ENCODE measurements around the gene SGSH.

The SGSH gene

DNA sequence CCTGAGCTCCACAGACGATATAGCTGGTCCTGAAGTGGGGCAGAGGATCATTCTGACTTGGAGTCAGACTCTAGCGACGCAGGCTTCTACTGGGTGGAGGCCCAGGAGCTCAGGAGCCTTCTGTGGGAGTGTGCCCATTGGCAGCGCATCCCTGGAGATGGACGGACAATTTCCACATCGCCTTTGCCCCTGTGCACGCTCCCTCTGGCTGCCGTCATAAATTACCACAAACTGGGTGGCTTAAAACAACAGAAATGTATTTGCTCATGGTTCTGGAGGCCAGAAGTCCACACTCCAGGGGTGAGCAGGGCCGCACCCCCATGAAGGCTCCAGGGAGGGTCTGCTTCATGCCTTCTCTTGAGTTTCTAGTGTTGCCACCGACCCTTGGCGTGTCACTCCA lies 43.4 kb downstream of the SGSH start:
- no peaks in the 10 kb centered on the region for H3K36me3 ChIP-seq (ENCODE audit: control insufficient read depth in 1 of 2, insufficient read depth in 2 of 2, low read length in 2 of 2)
- H3K27ac ChIP-seq (ENCODE audit: low read length), result no peak overlapping the region
- no peak overlapping the region for H3K4me3 ChIP-seq (ENCODE audit: low read depth in 1 of 2, low read length in 2 of 2)
- no peaks in the 10 kb centered on the region for H3K9me3 ChIP-seq (ENCODE audit: control insufficient read depth in 1 of 2, low read length in 2 of 2)
- H3K4me1 ChIP-seq (ENCODE audit: control insufficient read depth in 1 of 2, insufficient read depth in 2 of 2, low read length in 2 of 2), result no peaks in the 10 kb centered on the region
- H3K27me3 ChIP-seq (ENCODE audit: low read depth, low read length), result no peaks in the 10 kb centered on the region

GRCh38 chr17:80173916-80174315 lies 46.2 kb downstream of the SGSH start:
- H3K4me3 ChIP-seq (ENCODE audit: low read depth in 1 of 2, low read length in 2 of 2), result no peak overlapping the region
- no peaks in the 10 kb centered on the region for H3K4me1 ChIP-seq (ENCODE audit: control insufficient read depth in 1 of 2, insufficient read depth in 2 of 2, low read length in 2 of 2)
- no peak overlapping the region for H3K27ac ChIP-seq (ENCODE audit: low read length)
- no peaks in the 10 kb centered on the region for H3K27me3 ChIP-seq (ENCODE audit: low read depth, low read length)
- no peaks in the 10 kb centered on the region for H3K9me3 ChIP-seq (ENCODE audit: control insufficient read depth in 1 of 2, low read length in 2 of 2)
- H3K36me3 ChIP-seq (ENCODE audit: control insufficient read depth in 1 of 2, insufficient read depth in 2 of 2, low read length in 2 of 2), result no peaks in the 10 kb centered on the region

- no peak overlapping the region for H3K4me3 ChIP-seq (ENCODE audit: low read depth in 1 of 2, low read length in 2 of 2)
- no peaks in the 10 kb centered on the region for H3K4me1 ChIP-seq (ENCODE audit: control insufficient read depth in 1 of 2, insufficient read depth in 2 of 2, low read length in 2 of 2)
- H3K27ac ChIP-seq (ENCODE audit: low read length), result no peak overlapping the region
- no peaks in the 10 kb centered on the region for H3K9me3 ChIP-seq (ENCODE audit: control insufficient read depth in 1 of 2, low read length in 2 of 2)
- no peaks in the 10 kb centered on the region for H3K27me3 ChIP-seq (ENCODE audit: low read depth, low read length)
- H3K36me3 ChIP-seq (ENCODE audit: control insufficient read depth in 1 of 2, insufficient read depth in 2 of 2, low read length in 2 of 2), result no peaks in the 10 kb centered on the region
Measured at GRCh38 chr17:80173126-80173525, 47.0 kb downstream of the SGSH start.

GRCh38 chr17:80171681-80172080 lies 48.5 kb downstream of the SGSH start:
- H3K4me1 ChIP-seq (ENCODE audit: control insufficient read depth in 1 of 2, insufficient read depth in 2 of 2, low read length in 2 of 2), result no peaks in the 10 kb centered on the region
- H3K27me3 ChIP-seq (ENCODE audit: low read depth, low read length), result no peaks in the 10 kb centered on the region
- no peaks in the 10 kb centered on the region for H3K36me3 ChIP-seq (ENCODE audit: control insufficient read depth in 1 of 2, insufficient read depth in 2 of 2, low read length in 2 of 2)
- H3K27ac ChIP-seq (ENCODE audit: low read length), result no peak overlapping the region
- H3K4me3 ChIP-seq (ENCODE audit: low read depth in 1 of 2, low read length in 2 of 2), result no peak overlapping the region
- no peaks in the 10 kb centered on the region for H3K9me3 ChIP-seq (ENCODE audit: control insufficient read depth in 1 of 2, low read length in 2 of 2)

DNA sequence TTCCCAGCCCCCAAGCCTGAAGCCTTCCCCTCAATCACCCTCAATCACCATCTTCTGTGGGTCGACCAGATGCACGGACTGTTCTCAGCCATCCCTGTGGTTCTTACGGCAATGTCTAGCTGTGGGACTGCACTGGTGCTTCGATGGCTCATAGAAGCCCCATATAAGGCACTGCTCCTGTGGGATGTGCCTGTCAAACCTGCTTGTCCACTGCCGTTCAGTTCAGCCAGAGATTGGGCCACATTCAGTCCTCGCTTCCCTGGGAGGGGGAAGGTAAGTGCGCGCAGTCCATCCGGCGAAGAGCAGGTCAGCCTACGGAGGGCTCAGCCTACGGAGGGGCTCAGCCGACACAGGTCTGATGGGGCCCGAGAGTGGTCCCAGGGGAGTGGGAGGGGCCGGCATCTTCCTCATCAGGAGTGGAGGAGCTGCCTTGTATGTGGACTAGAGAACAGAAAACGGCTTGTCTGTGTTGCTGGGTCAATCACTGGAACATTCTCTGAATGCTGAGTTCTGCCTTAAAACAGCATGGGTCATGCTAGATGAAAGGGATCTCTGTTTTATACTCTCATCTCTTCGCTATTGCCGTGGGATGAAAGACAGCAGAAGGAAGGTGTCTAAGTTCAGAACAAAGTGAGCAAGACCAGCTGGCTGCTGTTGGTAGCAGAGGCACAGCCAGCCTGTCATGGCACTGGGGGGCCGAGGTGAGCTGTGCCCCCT lies 50.2 kb downstream of the SGSH start, which contains the start of gene CARD14:
TSS of gene CARD14 (plus strand) at position 247 of the 717 bp plus-strand sequence. CDS start 11,409 bp downstream, outside the sequence.
- Histone ChIP-seq H3K27me3 (ENCODE audit: low read depth, low read length) (no peaks in the 10 kb centered on the region), H3K4me1 (ENCODE audit: control insufficient read depth in 1 of 2, insufficient read depth in 2 of 2, low read length in 2 of 2) (no peaks in the 10 kb centered on the region), H3K36me3 (ENCODE audit: control insufficient read depth in 1 of 2, insufficient read depth in 2 of 2, low read length in 2 of 2) (no peaks in the 10 kb centered on the region), H3K27ac (ENCODE audit: low read length) (no peak within 1 kb of the TSS), H3K9me3 (ENCODE audit: control insufficient read depth in 1 of 2, low read length in 2 of 2) (no peaks in the 10 kb centered on the region), H3K4me3 (ENCODE audit: low read depth in 1 of 2, low read length in 2 of 2) (no peak within 1 kb of the TSS)

DNA sequence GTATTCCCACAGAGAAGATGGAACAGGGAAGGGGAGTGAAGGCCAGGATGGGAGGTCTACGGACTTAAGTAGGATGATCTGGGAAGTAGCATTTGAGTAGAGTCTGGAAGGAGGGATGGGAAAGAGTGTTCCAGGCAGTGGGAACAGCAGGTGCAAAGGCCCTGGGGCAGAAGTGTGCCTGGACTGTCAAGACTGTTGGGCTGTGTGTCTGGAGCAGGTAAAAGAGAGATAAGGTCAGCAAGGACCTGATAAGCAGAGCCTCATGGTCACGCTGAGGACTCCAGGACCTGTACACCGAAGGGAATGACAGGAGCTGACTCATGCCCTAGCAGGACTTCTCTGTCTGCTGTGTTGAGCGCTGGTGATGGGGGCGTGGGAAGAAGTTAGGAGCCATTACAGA lies 51.0 kb downstream of the SGSH start:
- Histone ChIP-seq H3K4me3 (ENCODE audit: low read depth in 1 of 2, low read length in 2 of 2) (no peak overlapping the region), H3K4me1 (ENCODE audit: control insufficient read depth in 1 of 2, insufficient read depth in 2 of 2, low read length in 2 of 2) (no peaks in the 10 kb centered on the region), H3K36me3 (ENCODE audit: control insufficient read depth in 1 of 2, insufficient read depth in 2 of 2, low read length in 2 of 2) (no peaks in the 10 kb centered on the region), H3K27ac (ENCODE audit: low read length) (no peak overlapping the region), H3K27me3 (ENCODE audit: low read depth, low read length) (no peaks in the 10 kb centered on the region), H3K9me3 (ENCODE audit: control insufficient read depth in 1 of 2, low read length in 2 of 2) (no peaks in the 10 kb centered on the region)

DNA sequence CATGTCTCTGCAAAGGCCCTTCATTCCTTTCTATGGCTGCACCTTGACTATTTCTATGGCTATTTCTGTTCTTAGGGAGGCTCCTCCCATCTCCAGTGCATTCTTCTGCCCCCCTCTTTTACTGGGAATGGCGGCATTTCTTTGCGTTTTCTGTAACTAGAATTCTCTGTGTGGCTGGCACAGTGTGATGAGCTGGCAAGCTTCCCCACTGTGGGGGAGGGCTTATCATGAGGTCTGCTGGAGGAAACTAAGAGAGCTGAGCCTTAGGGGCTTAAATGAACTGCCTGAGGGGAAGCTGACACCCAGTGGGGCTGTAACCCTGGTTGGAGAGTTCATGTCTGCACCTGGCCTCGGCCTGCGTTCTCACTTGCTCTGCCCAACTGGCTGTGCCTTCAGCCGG lies 51.8 kb downstream of the SGSH start:
- no peaks in the 10 kb centered on the region for H3K27me3 ChIP-seq (ENCODE audit: low read depth, low read length)
- H3K4me1 ChIP-seq (ENCODE audit: control insufficient read depth in 1 of 2, insufficient read depth in 2 of 2, low read length in 2 of 2), result no peaks in the 10 kb centered on the region
- H3K9me3 ChIP-seq (ENCODE audit: control insufficient read depth in 1 of 2, low read length in 2 of 2), result no peaks in the 10 kb centered on the region
- no peak overlapping the region for H3K27ac ChIP-seq (ENCODE audit: low read length)
- no peaks in the 10 kb centered on the region for H3K36me3 ChIP-seq (ENCODE audit: control insufficient read depth in 1 of 2, insufficient read depth in 2 of 2, low read length in 2 of 2)
- H3K4me3 ChIP-seq (ENCODE audit: low read depth in 1 of 2, low read length in 2 of 2), result no peak overlapping the region

DNA sequence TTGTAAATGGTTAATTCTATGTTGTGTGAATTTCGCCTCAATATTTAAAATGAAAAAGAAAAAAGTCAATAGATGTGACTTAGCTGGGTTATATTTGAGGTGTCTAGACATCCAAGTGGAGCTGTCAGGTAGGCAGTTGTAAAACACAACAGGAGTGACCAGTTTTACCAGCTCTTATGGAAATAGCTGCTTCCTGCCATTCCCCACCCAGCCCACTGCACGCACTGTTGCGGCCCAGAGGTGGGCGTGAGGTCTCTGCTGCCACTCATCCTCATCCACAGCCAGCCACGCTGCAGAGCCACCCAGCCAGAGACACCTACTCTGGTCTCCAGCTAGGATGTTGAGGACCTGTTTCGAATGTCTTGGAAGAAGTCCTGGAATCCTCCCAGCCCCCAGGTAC lies 53.7 kb downstream of the SGSH start:
- Histone ChIP-seq H3K4me1 (ENCODE audit: control insufficient read depth in 1 of 2, insufficient read depth in 2 of 2, low read length in 2 of 2) (no peaks in the 10 kb centered on the region), H3K9me3 (ENCODE audit: control insufficient read depth in 1 of 2, low read length in 2 of 2) (no peaks in the 10 kb centered on the region), H3K36me3 (ENCODE audit: control insufficient read depth in 1 of 2, insufficient read depth in 2 of 2, low read length in 2 of 2) (no peaks in the 10 kb centered on the region), H3K4me3 (ENCODE audit: low read depth in 1 of 2, low read length in 2 of 2) (no peak overlapping the region), H3K27ac (ENCODE audit: low read length) (no peak overlapping the region), H3K27me3 (ENCODE audit: low read depth, low read length) (no peaks in the 10 kb centered on the region)

GRCh38 chr17:80164185-80164584 lies 55.9 kb downstream of the SGSH start:
- Histone ChIP-seq H3K4me3 (ENCODE audit: low read depth in 1 of 2, low read length in 2 of 2) (no peak overlapping the region), H3K36me3 (ENCODE audit: control insufficient read depth in 1 of 2, insufficient read depth in 2 of 2, low read length in 2 of 2) (no peaks in the 10 kb centered on the region), H3K27ac (ENCODE audit: low read length) (no peak overlapping the region), H3K4me1 (ENCODE audit: control insufficient read depth in 1 of 2, insufficient read depth in 2 of 2, low read length in 2 of 2) (no peaks in the 10 kb centered on the region), H3K9me3 (ENCODE audit: control insufficient read depth in 1 of 2, low read length in 2 of 2) (no peaks in the 10 kb centered on the region), H3K27me3 (ENCODE audit: low read depth, low read length) (no peaks in the 10 kb centered on the region)

DNA sequence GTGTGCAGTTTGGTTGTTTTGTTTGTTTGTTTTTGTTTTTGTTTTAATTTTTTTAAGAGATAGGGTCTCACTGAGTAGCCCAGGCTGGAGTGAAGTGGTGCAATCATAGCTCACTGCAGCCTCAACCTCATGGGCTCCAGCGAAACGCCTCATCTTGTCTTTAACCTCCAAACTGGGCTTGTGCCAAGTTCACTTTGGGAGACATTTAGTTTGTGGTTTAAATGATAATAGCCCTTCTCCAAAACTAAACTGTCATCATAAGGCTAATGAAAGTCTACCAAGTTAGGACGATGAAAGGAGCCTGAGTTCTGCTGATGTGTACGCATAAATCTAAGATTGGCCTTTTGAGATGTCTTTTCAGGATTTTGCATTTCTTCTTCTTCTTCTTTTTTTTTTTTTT lies 56.8 kb downstream of the SGSH start:
- H3K4me1 ChIP-seq (ENCODE audit: control insufficient read depth in 1 of 2, insufficient read depth in 2 of 2, low read length in 2 of 2), result no peaks in the 10 kb centered on the region
- no peaks in the 10 kb centered on the region for H3K9me3 ChIP-seq (ENCODE audit: control insufficient read depth in 1 of 2, low read length in 2 of 2)
- no peak overlapping the region for H3K4me3 ChIP-seq (ENCODE audit: low read depth in 1 of 2, low read length in 2 of 2)
- H3K27ac ChIP-seq (ENCODE audit: low read length), result no peak overlapping the region
- H3K36me3 ChIP-seq (ENCODE audit: control insufficient read depth in 1 of 2, insufficient read depth in 2 of 2, low read length in 2 of 2), result no peaks in the 10 kb centered on the region
- H3K27me3 ChIP-seq (ENCODE audit: low read depth, low read length), result no peaks in the 10 kb centered on the region

- Histone ChIP-seq H3K4me1 (ENCODE audit: control insufficient read depth in 1 of 2, insufficient read depth in 2 of 2, low read length in 2 of 2) (no peaks in the 10 kb centered on the region), H3K36me3 (ENCODE audit: control insufficient read depth in 1 of 2, insufficient read depth in 2 of 2, low read length in 2 of 2) (no peaks in the 10 kb centered on the region), H3K4me3 (ENCODE audit: low read depth in 1 of 2, low read length in 2 of 2) (no peak overlapping the region), H3K27me3 (ENCODE audit: low read depth, low read length) (no peaks in the 10 kb centered on the region), H3K9me3 (ENCODE audit: control insufficient read depth in 1 of 2, low read length in 2 of 2) (no peaks in the 10 kb centered on the region), H3K27ac (ENCODE audit: low read length) (no peak overlapping the region)
Measured at GRCh38 chr17:80160536-80160935, 59.6 kb downstream of the SGSH start.

Measured in muscle layer of duodenum (tissue), 2 donors.